ENCODE results near the gene PSMD3. TPM values are rescaled to one million over a fixed set of nuclear protein-coding genes. Genes with fewer than 3 reads are reported as not detected.

PSMD3 gene
- total RNA-seq, 1 donor: 94.8 TPM

- Histone ChIP-seq H4K20me1 (ENCODE audit: insufficient read depth, low read length) (no peaks in the 10 kb centered on the region), H3K27ac (ENCODE audit: low read depth, low read length) (no peak overlapping the region), H2AFZ (ENCODE audit: low read length) (no peak overlapping the region), H3K4me3 (ENCODE audit: insufficient read depth, low read length) (no peak overlapping the region), H3K36me3 (ENCODE audit: insufficient read depth, low read length) (no peaks in the 10 kb centered on the region), H3K27me3 (ENCODE audit: insufficient read depth, low read length) (no peaks in the 10 kb centered on the region), H3K4me2 (ENCODE audit: insufficient read depth, low read length) (no peak overlapping the region), H3K4me1 (ENCODE audit: insufficient read depth, low read length) (peaks cover 9% of the 10 kb centered on the region), H3K9me3 (ENCODE audit: low read depth, low read length) (no peaks in the 10 kb centered on the region), H3K79me2 (ENCODE audit: insufficient read depth, low read length) (no peaks in the 10 kb centered on the region)
- DNase-seq (ENCODE audit: insufficient read length, low spot score, missing footprints): peak; percentile 76
- TF ChIP-seq CTCF (IDR thresholded peaks at IDR 0.05; ENCODE audit: extremely low read depth, low read depth, low read length): no peak
These were observed 33.9 kb downstream of the PSMD3 start for GRCh38 chr17:40014375-40014980.

- Histone ChIP-seq H3K79me2 (ENCODE audit: insufficient read depth, low read length) (no peaks in the 10 kb centered on the region), H3K4me1 (ENCODE audit: insufficient read depth, low read length) (peaks cover 9% of the 10 kb centered on the region), H3K9me3 (ENCODE audit: low read depth, low read length) (no peaks in the 10 kb centered on the region), H3K27ac (ENCODE audit: low read depth, low read length) (no peak within 1 kb of the TSS), H3K27me3 (ENCODE audit: insufficient read depth, low read length) (no peaks in the 10 kb centered on the region), H3K4me3 (ENCODE audit: insufficient read depth, low read length) (no peak within 1 kb of the TSS), H3K4me2 (ENCODE audit: insufficient read depth, low read length) (no peak within 1 kb of the TSS), H2AFZ (ENCODE audit: low read length) (no peak within 1 kb of the TSS), H3K36me3 (ENCODE audit: insufficient read depth, low read length) (peaks cover 8% of the 10 kb centered on the region), H4K20me1 (ENCODE audit: insufficient read depth, low read length) (no peaks in the 10 kb centered on the region)
- no peak for TF ChIP-seq CTCF (IDR thresholded peaks at IDR 0.05; ENCODE audit: extremely low read depth, low read depth, low read length)
- peak; percentile 87 for DNase-seq (ENCODE audit: insufficient read length, low spot score, missing footprints)
These were observed 34.7 kb downstream of the PSMD3 start, which contains the start of gene CSF3 for GRCh38 chr17:40015005-40015997. CSF3 (plus strand) TSS chr17:40015440; CDS start chr17:40015475, 35 bp downstream.

- Histone ChIP-seq H4K20me1 (ENCODE audit: insufficient read depth, low read length) (no peaks in the 10 kb centered on the region), H2AFZ (ENCODE audit: low read length) (no peak overlapping the region), H3K27ac (ENCODE audit: low read depth, low read length) (no peak overlapping the region), H3K4me3 (ENCODE audit: insufficient read depth, low read length) (no peak overlapping the region), H3K4me1 (ENCODE audit: insufficient read depth, low read length) (peaks cover 14% of the 10 kb centered on the region), H3K4me2 (ENCODE audit: insufficient read depth, low read length) (no peak overlapping the region), H3K9me3 (ENCODE audit: low read depth, low read length) (no peaks in the 10 kb centered on the region), H3K27me3 (ENCODE audit: insufficient read depth, low read length) (no peaks in the 10 kb centered on the region), H3K79me2 (ENCODE audit: insufficient read depth, low read length) (no peaks in the 10 kb centered on the region), H3K36me3 (ENCODE audit: insufficient read depth, low read length) (peaks cover 11% of the 10 kb centered on the region)
- peak; percentile 77 for DNase-seq (ENCODE audit: insufficient read length, low spot score, missing footprints)
- TF ChIP-seq CTCF (IDR thresholded peaks at IDR 0.05; ENCODE audit: extremely low read depth, low read depth, low read length): no peak
These were observed 35.7 kb downstream of the PSMD3 start for GRCh38 chr17:40015998-40016985.

All from osteoblast (primary cell).